Adrenal gland (tissue), 5 donors: ENCODE data around the gene FHOD3.

Experiments
- POLR2A ChIP-seq, 2 donors: fragments of 450-650 bp; IDR thresholded peaks; one replicate each; pipeline ENCODE4 v1.6.1; 2017; ENCODE audit warnings: antibody characterized with exemption in 2 of 2, mild to moderate bottlenecking in 2 of 2, moderate library complexity in 1 of 2
- TF ChIP-seq, protein P1 (sequence below), 6 experiments: fragments of 450-650 bp in 4 of 6; fragments of 200-600 bp in 2 of 6; sonication (generic) in 1 of 6; IDR thresholded peaks; 1 replicate in 5 of 6; 2 replicates in 1 of 6; pipeline versions ENCODE4 v1.5.1 to v1.8.0; 2016 to 2021; ENCODE audit warnings: antibody characterized with exemption in 6 of 6, mild to moderate bottlenecking in 2 of 6, moderate library complexity in 1 of 6
- donor health status: DM: no; HTN: no; CAD: no.

DNA sequence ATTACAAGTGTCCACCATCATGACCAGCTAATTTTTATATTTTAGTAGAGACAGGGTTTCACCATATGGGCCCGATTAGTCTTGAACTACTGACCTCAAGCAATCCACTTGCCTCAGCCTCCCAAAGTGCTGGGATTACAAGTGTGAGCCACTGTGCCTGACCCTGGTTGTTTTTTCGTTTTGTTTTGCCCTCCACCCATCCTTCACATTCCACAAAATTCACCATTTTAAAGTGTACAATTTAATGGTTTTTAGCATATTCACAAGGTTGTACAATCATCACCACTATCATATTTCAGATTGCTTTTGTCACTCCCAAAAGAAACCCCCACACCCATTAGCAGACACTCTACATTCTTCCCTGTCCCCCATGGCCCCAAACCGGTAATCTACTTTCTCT, 316.3 kb downstream of the FHOD3 start:
- TF ChIP-seq, protein P1, sequence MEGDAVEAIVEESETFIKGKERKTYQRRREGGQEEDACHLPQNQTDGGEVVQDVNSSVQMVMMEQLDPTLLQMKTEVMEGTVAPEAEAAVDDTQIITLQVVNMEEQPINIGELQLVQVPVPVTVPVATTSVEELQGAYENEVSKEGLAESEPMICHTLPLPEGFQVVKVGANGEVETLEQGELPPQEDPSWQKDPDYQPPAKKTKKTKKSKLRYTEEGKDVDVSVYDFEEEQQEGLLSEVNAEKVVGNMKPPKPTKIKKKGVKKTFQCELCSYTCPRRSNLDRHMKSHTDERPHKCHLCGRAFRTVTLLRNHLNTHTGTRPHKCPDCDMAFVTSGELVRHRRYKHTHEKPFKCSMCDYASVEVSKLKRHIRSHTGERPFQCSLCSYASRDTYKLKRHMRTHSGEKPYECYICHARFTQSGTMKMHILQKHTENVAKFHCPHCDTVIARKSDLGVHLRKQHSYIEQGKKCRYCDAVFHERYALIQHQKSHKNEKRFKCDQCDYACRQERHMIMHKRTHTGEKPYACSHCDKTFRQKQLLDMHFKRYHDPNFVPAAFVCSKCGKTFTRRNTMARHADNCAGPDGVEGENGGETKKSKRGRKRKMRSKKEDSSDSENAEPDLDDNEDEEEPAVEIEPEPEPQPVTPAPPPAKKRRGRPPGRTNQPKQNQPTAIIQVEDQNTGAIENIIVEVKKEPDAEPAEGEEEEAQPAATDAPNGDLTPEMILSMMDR (IDR thresholded peaks at IDR 0.05) = no peak
- no peak for TF ChIP-seq POLR2A (IDR thresholded peaks at IDR 0.05)
